DLD1 (cell line): ENCODE data around the gene MIR17HG.
"Not testable (repeated sequence)": the region's sequence is repeated elsewhere in the genome, so short reads cannot be mapped to it uniquely, and the experiment has no call there.

Experiments used
- in situ Hi-C: cut with HindIII; loops from 2 replicates; pipeline ENCODE4 v1.10.0; 2017; ENCODE audit warnings: low sequenced_read_pairs

Gene MIR17HG

DNA sequence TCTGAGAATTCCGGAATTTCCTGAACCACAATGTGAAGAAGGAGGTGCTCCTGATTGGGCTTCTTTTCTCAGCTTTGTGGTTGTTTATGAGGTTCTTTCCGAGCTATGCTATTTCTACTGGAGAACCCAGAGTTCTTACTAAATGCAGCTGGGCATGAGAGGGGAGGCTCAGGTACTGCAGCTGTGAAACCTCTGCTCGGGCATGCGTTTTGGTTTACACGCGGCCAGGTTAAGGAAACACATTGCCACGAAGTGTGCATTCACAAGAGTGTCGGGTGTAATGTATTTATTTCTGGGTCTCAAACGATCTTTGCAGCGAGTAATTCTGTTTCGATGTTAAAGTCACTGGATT is 661 bp upstream of the MIR17HG start:
- in situ Hi-C loops: no loop called here

DNA sequence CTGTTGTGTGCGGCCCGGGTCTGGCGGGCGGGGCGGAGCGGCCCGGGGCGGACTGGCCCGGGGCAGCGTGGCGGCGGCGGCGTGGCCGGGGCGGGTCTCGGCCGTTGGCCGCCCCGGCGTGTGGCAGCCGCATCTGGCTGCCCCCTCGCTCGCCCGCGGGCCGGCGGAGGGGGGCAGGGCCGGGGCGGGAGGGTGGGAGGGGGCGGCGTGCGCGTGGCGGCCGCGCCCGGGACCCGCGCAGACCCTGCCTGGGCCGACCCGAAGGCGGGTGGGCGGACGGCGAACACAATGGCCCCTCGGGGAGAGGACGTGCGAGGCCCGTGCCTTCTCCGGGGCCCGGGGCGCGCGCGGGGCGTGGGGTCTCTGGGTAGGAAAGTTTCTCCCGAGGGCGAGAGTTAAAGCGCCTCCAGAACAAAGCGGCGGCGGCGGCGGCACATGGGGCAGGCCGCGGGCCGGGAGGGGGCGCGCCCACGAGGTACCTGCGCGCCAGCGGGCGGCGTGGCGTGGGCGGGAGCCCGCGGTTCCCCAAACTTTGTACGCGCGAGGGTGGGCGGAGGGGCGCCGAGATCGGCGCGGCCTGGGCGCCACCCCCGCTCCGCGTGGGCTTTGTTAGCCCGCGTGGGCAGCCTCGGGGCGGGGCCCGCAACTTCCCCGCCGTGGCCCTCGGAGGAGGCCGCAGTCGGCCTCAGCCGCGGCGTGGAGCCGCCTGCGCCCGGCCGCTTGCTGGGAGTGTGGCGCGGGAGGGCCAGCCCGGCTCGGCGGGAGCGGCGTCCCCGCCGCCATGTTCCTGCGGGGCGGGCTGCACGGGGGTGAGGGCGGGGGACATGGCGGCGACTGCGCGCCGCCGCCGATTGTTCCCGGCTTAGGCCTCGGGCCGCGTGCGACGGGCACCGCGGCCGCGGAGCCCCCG is 764 bp downstream of the MIR17HG start:
- in situ Hi-C loops: no loop called here

DNA sequence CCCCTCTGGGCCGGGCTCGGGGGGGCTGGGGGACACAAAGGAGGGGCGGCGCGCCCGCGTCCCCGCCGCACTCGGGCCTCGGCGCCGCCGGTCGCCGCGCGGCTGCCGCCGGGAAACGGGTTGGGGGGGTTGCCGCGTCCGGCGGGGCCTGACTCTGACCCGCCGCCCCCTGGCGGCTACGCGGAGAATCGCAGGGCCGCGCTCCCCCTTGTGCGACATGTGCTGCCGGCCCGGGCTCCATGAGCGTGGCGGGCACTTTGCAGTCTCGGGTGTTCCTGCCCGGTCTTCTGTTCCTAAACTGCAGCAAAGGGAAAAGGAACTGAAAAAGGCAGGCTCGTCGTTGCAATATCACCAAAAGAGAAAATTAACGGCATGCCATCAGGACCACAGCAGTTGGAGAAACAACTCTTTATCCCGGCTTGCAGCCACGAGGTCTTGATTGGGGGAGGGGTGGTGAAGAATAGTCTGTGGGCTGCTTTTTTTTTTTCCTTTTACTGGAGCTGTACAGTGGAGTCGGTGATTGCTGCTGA is 1.5 kb downstream of the MIR17HG start:
- in situ Hi-C loops: no loop called here

DNA sequence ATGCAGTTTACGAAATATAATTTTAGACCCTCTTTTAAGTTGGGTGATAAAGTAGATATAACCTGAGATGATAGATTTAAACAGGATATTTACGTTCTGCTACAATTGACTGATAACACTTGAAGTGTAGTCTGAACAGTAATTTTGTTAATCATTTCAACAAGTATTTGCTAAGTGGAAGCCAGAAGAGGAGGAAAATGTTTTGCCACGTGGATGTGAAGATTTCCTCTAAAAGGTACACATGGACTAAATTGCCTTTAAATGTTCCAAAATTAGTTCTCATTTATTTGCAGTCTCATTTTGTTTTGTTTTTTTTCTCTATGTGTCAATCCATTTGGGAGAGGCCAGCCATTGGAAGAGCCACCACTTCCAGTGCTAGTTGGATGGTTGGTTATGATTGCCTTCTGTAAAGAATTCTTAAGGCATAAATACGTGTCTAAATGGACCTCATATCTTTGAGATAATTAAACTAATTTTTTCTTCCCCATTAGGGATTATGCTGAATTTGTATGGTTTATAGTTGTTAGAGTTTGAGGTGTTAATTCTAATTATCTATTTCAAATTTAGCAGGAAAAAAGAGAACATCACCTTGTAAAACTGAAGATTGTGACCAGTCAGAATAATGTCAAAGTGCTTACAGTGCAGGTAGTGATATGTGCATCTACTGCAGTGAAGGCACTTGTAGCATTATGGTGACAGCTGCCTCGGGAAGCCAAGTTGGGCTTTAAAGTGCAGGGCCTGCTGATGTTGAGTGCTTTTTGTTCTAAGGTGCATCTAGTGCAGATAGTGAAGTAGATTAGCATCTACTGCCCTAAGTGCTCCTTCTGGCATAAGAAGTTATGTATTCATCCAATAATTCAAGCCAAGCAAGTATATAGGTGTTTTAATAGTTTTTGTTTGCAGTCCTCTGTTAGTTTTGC is 2.8 kb downstream of the MIR17HG start:
- in situ Hi-C loops: no loop called here

DNA sequence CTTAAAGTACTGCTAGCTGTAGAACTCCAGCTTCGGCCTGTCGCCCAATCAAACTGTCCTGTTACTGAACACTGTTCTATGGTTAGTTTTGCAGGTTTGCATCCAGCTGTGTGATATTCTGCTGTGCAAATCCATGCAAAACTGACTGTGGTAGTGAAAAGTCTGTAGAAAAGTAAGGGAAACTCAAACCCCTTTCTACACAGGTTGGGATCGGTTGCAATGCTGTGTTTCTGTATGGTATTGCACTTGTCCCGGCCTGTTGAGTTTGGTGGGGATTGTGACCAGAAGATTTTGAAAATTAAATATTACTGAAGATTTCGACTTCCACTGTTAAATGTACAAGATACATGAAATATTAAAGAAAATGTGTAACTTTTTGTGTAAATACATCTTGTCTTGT is 3.6 kb downstream of the MIR17HG start:
- in situ Hi-C loops: no loop called here

DNA sequence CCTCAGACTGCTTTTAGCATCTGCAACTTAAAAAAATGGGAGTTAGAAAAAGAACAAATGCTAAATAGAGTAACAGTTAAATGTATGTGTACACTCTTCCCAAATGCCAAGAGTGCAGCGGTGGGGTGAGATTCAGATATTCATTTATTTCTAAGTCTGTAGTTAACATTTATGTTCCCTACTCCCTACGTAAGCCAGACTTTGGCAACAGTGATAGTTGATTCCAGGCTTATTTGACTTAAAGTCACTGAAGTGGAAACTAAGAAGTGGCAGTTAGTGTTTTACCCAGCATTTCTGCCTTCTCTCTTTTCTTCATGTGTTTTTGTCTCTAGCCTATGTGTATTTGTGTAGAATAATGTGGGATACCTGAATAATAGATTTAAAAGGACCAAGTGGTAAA is 4.5 kb downstream of the MIR17HG start:
- in situ Hi-C loops: no loop called here

DNA sequence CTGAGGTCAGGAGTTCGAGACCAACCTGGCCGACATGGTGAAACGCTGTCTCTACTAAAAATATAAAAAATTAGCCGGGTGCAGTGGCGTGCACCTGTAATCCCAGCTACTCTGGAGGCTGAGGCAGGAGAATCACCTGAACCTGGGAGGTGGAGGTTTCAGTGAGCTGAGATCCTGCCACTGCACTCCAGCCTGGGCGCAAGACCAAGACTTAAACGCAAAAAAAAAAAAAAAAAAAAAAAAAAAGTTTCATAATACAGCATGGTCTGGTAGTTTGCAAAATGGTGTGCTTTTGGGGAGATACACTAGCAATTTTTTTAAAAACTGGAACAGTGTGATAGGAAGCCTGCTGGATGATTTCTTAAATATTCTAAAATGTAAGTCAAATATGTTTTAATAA is 5.4 kb downstream of the MIR17HG start:
- in situ Hi-C loops: not testable (repeated sequence)

DNA sequence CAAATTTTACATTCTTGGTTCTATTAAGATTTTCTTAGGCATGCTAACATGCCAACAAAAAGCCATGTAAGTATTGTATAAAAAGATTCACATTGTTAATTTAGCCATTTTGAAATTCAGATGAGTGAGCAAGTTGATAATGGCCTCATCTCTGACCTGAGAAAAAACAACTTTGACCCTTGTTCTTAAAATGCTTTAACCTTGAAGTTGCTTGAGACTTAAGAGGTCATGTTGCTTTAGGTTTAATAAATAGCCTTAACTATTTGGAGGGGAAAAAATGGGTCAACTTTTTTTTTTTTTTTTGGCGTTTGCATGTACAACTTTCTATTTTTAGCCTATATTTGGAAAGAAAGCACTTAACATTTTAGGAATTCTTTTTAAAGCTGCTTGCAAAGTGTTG is 6.0 kb downstream of the MIR17HG start:
- in situ Hi-C loops: no loop called here

DNA sequence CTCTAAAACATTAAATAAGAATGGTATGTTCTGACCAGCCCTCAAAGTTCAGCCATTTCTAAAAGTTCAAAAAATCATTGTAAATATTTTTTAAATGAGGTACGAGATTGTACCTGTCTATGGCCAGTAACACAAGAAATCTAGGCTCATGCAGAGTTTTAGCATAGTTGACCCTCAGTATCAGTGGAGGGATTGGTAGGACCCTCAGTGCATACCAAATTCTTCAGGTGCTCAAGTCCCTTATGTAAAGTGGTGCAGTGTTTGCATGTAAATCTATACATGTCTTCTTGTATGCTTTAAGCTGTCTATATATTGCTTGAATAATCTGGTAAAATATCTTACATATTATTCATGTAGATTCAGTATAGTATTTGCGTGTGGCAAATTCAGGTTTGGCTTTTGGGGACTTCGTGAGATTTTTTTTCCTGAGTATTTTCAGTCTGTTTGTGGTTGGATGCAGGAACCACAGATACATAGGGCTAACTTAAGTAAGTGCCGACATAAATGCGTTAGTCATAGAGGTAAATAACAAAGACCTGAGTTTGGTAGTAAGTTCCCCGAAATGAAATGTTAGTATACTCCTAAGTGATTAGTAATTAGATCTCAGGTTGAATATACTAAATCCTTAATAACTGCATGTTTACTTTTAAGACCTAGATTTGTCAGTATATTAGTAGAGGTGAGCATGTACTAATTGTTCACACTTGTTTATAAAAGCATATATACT is 7.8 kb downstream of the MIR17HG start:
- in situ Hi-C loops: no loop called here

DNA sequence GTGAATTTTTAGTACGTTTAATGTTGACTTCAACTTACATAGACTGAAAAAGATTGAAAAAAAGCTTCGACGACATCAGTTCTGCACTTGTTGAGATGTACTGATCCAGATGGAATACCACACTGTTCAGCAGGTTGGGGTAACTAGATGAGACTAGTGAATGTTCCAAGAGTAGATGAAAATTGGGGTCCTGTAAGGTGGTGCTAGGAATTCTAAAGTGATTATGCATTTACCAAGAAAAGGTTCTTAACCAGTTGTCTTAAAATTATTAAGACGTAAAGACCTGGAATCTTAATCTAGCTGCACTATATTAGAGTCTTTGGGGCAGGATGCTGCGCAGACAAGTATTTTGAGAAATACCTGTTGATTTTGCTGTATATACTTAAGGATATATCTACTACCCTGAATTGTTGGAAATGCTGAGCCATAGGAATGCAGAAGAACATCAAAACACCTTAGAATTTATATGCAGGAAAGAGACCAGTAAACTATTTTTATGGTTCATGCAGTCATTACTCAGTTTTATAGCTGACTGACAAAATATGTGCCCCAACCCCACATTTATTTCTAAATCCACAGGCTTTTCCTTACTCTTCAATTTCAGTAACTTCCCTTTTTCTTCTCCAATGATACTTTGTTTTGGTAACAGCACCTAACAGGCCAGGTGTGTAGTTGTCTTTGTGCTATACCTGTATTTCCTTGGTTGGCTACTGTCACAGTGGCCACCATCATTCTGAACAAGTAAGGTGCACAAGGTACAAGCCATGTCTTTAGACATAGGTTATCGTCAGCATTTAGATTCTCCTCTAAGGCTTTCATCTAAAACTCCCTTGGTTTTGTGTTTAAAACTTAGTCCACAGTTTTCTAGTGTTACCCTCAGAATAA is 8.6 kb downstream of the MIR17HG start:
- in situ Hi-C loops: no loop called here

DNA sequence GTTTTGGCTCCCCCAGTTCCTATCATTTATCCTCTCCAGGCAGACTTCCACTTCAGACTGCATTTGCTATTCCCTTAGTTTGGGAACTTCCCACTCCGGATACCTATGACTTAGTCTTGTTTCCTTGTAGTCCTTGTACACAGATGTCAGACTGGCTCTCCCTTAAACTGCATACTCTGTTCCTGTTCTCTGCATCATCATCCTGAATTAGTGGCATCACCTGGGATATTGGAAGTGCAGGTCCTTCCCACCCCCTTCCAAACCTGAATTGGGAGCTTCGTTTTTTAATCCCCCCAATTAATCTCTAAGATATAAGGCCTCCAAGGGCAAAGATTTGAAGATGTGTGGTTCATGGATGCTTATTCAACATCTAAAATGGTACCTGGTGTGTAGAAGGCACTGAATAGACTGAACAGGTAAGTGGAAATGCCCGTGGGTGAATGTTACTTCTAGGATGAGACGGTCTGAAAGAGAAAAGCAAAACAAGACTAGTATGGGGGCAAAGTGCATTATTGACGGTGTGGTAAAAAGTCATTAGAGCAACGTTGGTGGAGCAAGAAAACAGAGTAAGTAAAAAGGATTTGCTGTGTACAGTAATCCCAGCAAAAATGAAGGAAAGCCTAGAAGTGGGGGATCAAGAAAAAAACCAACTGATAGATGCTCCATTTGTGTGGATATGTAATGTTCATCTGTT is 9.6 kb downstream of the MIR17HG start:
- in situ Hi-C loops: no loop called here

DNA sequence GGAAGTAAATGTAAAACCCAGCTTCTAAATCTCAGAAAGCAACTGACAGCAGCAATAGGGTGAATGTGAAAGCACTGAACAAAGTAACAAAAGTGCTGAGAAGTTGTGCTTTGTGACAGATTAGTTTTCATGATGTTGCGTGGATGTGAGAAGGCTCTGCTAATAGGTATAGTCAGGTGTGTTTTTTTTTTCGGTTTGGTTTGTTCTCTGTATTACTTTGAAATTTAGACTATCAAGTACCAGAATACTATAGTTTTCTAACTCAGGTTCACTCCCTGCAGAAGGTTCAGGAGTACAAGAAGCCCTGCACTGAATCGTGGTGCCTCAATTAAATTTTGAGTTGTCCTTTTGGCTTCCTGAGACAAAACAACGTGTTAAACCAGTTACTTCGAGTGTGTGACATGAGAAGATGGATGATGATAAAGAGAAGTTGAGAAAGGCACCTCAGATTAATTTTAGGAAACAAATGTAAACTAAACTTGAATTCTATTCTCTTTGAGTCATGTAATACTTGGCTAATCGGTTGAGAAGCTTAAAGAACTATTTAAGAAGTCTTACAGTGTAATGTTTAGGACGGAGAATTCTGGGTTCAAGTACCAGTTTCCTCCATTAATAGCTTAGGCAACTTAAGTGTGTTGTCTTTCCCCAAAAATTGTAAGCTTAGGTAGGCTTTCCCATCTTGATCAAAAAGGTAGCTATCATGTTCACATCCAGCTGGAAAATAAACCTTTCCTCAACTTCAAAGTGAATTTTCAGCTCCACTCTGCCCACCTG is 10.3 kb downstream of the MIR17HG start:
- in situ Hi-C loops: no loop called here

DNA sequence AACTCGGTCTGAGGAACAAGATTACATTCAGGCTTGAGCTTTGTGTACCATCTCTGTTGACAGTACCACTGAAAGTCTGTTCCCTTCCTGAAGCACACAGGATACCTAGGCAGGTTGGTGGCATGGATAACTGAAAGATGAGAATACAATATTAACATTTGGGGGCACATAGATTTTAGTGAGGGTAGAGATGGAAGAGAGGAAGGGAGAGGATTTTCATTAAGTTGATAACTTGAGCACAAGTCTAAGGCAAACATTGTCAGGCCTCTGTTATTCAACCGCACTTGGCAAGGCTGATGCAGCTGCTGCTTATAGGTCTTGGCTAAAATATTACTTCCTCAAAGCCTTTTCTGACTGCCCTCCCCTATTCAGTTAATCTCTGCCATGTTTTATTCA is 10.9 kb downstream of the MIR17HG start:
- in situ Hi-C loops: no loop called here

DNA sequence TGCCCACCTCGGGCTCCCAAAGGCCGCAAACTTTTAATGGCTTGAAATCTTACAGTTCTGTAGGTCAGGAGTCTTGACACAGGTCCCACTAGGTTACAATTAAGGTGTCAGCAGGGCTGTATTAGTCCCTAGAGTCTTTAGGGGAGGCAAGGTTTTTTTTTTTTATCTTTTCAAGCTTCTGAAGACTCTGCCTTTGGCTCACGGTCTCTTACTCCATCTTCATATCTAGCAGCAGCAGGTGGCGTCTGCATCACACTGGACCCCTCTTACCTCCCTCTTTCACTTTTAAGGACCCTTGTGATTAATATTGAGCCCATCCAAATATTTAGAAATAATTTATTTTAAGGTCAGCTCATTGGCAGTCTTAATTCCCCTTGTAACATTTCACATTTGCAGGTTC is 11.6 kb downstream of the MIR17HG start:
- in situ Hi-C loops: no loop called here

DNA sequence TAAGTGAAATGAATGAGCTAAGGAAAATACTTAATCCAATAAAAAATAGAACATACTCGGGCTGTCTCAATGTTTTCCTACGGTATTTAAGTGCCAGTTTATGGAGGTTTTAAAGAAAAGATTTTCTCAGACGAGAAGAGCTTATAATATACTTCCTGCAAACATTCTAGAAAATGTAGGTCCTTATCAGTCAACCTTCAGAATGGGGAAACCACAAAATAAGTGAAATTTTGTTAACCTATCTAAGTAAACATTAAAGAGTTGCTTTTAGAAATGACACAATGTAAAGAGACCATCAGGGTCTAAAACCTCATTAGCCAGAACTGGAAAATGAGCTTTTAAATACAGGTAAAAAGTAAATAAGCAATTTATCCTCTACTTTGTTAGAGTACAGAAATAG is 12.1 kb downstream of the MIR17HG start:
- in situ Hi-C loops: no loop called here

DNA sequence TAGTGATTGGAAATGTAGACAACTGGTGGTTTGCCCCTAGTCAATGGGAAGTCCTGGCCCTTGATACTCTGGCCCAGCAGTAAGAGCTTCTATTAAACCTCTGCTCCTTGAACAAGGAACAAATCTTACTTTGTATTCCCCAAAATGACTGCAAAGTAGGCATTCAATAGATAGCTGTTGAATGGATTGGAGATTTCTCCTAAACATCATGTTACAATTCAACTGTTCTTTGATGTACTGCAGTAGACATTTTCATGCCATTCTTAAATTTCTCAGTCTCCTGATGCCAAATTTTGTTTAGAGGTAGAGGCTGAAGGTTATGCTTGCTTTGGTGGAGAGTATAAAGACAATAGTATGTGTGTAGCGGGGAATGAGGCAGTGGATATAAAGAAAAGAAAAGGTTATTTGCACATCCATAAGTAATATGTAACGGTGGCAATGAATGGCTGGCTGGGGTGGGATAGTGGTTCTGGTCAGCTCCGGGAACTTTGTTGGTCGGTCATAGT is 12.8 kb downstream of the MIR17HG start:
- in situ Hi-C loops: no loop called here

DNA sequence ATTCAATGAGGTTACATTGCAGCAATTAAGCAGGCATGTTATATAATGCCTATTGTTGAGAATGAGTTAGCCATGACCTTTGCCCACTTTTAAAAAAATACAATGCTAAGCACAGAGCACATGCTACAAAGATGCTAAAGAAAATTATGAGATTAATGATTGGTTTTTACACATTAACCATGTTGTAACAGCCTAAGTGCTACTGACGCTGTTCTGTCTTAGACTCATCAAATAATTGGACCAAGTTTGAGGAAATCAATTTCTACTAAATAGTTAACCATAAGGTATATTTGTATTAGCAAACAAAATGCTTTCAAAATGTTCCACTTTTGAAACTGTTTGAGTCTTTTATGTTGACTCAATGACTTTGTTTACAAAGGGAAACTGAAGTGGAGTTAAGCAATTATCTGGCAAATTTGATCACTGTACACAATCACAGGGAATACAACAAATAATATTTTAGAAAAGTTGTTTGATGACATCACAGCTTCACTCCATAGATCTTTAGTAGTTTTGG is 14.3 kb downstream of the MIR17HG start:
- in situ Hi-C loops: no loop called here

DNA sequence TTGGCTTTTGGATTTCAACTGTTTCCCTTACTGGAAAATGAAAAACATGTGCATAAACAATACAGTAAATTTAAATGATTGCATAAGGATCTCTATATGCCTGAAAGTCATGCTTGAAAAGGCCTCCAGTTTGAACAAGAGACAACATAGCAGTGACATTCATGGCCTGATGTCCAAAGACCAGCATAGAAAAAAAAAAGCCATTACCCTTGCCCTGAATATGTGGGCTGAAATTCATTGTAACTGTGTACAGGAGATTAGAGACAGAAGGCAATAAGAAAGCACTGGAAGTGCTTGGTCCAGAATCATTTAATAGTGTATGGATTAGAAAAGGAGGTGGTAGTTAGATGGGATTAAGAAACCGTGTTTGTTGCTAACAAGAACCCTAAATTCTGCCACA is 15.4 kb downstream of the MIR17HG start:
- in situ Hi-C loops: no loop called here
